Osteocyte (in vitro differentiated cells): ENCODE measurements around the gene PFDN1. TPM values are rescaled to one million over a fixed set of nuclear protein-coding genes. Genes with fewer than 3 reads are reported as not detected.

Source experiments
- DNase-seq: peaks from one replicate; pipeline ENCODE4 v3.0.0; 2021; ENCODE audit warnings: mixed read lengths; ENCODE audit not compliant: unreplicated experiment; ENCODE audit errors: extremely low spot score
- H3K27ac Mint-ChIP-seq: one replicate; pipeline ENCODE4 v1.8.0; 2021; ENCODE audit warnings: mild to moderate bottlenecking, mixed read lengths; ENCODE audit not compliant: unreplicated experiment
- H3K27me3 Mint-ChIP-seq: one replicate; pipeline ENCODE4 v1.8.0; 2021; ENCODE audit warnings: mixed read lengths; ENCODE audit not compliant: unreplicated experiment
- H3K36me3 Mint-ChIP-seq: one replicate; pipeline ENCODE4 v1.8.0; 2021; ENCODE audit warnings: mixed read lengths; ENCODE audit not compliant: unreplicated experiment
- H3K4me1 Mint-ChIP-seq: one replicate; pipeline ENCODE4 v1.8.0; 2021; ENCODE audit warnings: mixed read lengths; ENCODE audit not compliant: unreplicated experiment
- H3K4me3 Mint-ChIP-seq: one replicate; pipeline ENCODE4 v1.8.0; 2021; ENCODE audit warnings: mild to moderate bottlenecking, moderate library complexity, mixed read lengths; ENCODE audit not compliant: unreplicated experiment
- H3K9me3 Mint-ChIP-seq: one replicate; pipeline ENCODE4 v1.8.0; 2021; ENCODE audit warnings: mixed read lengths; ENCODE audit not compliant: unreplicated experiment
- CTCF ChIP-seq: fragments of 200-600 bp; sonication (generic); IDR thresholded peaks from 2 replicates; pipeline ENCODE4 v1.5.0; 2021; ENCODE audit warnings: antibody characterized with exemption, mild to moderate bottlenecking, moderate library complexity
- total RNA-seq: library from RNA; stranded (reverse); gene quantifications from 2 replicates; pipeline ENCODE4 v1.2.1, GENCODE V29; 2021

Gene PFDN1
- total RNA-seq, 1 donor from 2014 or later: 49.6 TPM

- no peak overlapping the region for H3K4me3 Mint-ChIP-seq
- DNase-seq: no peak
- no peak for TF ChIP-seq CTCF
- no peaks in the 10 kb centered on the region for H3K9me3 Mint-ChIP-seq
- H3K27me3 Mint-ChIP-seq: no peaks in the 10 kb centered on the region
- H3K36me3 Mint-ChIP-seq: peaks cover 22% of the 10 kb centered on the region
- H3K27ac Mint-ChIP-seq: no peak overlapping the region
- H3K4me1 Mint-ChIP-seq: peaks cover 35% of the 10 kb centered on the region
Measured at GRCh38 chr5:140262221-140262620, 40.7 kb downstream of the PFDN1 start.

- H3K9me3 Mint-ChIP-seq: no peaks in the 10 kb centered on the region
- H3K27me3 Mint-ChIP-seq: no peaks in the 10 kb centered on the region
- no peak for DNase-seq
- peak overlapping the region; percentile 75 for H3K27ac Mint-ChIP-seq
- peaks cover 37% of the 10 kb centered on the region for H3K4me1 Mint-ChIP-seq
- H3K4me3 Mint-ChIP-seq: no peak overlapping the region
- no peak for TF ChIP-seq CTCF
- peaks cover 22% of the 10 kb centered on the region for H3K36me3 Mint-ChIP-seq
Measured at GRCh38 chr5:140261403-140262171, 41.3 kb downstream of the PFDN1 start.

- no peak for DNase-seq
- Mint-ChIP-seq H3K36me3 (peaks cover 19% of the 10 kb centered on the region), H3K27ac (no peak overlapping the region), H3K4me1 (peaks cover 37% of the 10 kb centered on the region), H3K9me3 (no peaks in the 10 kb centered on the region), H3K27me3 (no peaks in the 10 kb centered on the region), H3K4me3 (no peak overlapping the region)
- no peak for TF ChIP-seq CTCF
Measured at GRCh38 chr5:140260089-140260656, 42.7 kb downstream of the PFDN1 start.

GRCh38 chr5:140259500-140259899, 43.4 kb downstream of the PFDN1 start:
- H3K9me3 Mint-ChIP-seq: no peaks in the 10 kb centered on the region
- no peak for DNase-seq
- peaks cover 37% of the 10 kb centered on the region for H3K4me1 Mint-ChIP-seq
- H3K27ac Mint-ChIP-seq: no peak overlapping the region
- peaks cover 19% of the 10 kb centered on the region for H3K36me3 Mint-ChIP-seq
- no peaks in the 10 kb centered on the region for H3K27me3 Mint-ChIP-seq
- H3K4me3 Mint-ChIP-seq: no peak overlapping the region
- no peak for TF ChIP-seq CTCF

- no peak for DNase-seq
- TF ChIP-seq CTCF: no peak
- H3K4me3 Mint-ChIP-seq: no peak overlapping the region
- peaks cover 19% of the 10 kb centered on the region for H3K36me3 Mint-ChIP-seq
- peaks cover 35% of the 10 kb centered on the region for H3K4me1 Mint-ChIP-seq
- H3K27me3 Mint-ChIP-seq: no peaks in the 10 kb centered on the region
- no peaks in the 10 kb centered on the region for H3K9me3 Mint-ChIP-seq
- H3K27ac Mint-ChIP-seq: peak overlapping the region; percentile 11
Measured at GRCh38 chr5:140258873-140259272, 44.0 kb downstream of the PFDN1 start.
